Activated CD8-positive, alpha-beta memory T cell treated with anti-CD3 and anti-CD28 coated beads for 48 hours (primary cell): ENCODE data around the gene JSRP1.

Experiments used
- DNase-seq, 3 experiments: peaks; one replicate each; pipeline ENCODE4 v3.0.0-alpha.2; 2020; ENCODE audit warnings: low read depth in 2 of 3, low spot score in 2 of 3

JSRP1 gene

GRCh38 chr19:2266183-2266993, 10.2 kb upstream of the JSRP1 start:
- no peak for DNase-seq

GRCh38 chr19:2261438-2262172, 5.4 kb upstream of the JSRP1 start:
- no peak for DNase-seq

GRCh38 chr19:2260341-2260805, 4.2 kb upstream of the JSRP1 start:
- DNase-seq: no peak

GRCh38 chr19:2259336-2259735, 3.1 kb upstream of the JSRP1 start:
- no peak for DNase-seq

GRCh38 chr19:2255112-2255845, 938 bp downstream of the JSRP1 start:
- DNase-seq: no peak

GRCh38 chr19:2254064-2254872, 1.9 kb downstream of the JSRP1 start:
- no peak for DNase-seq

- no peak for DNase-seq
These were observed 2.8 kb downstream of the JSRP1 start for GRCh38 chr19:2253106-2254063.

- DNase-seq: no peak
These were observed 3.5 kb downstream of the JSRP1 start for GRCh38 chr19:2252797-2253105.

GRCh38 chr19:2252055-2252796, 4.0 kb downstream of the JSRP1 start:
- DNase-seq: no peak

GRCh38 chr19:2251106-2252054, 4.8 kb downstream of the JSRP1 start:
- no peak for DNase-seq

GRCh38 chr19:2250766-2251105, 5.5 kb downstream of the JSRP1 start:
- DNase-seq: no peak

- no peak for DNase-seq
These were observed 6.1 kb downstream of the JSRP1 start for GRCh38 chr19:2249880-2250765.

- DNase-seq: no peak
These were observed 7.0 kb downstream of the JSRP1 start, which contains the start of gene AMH for GRCh38 chr19:2249010-2249866. Gene AMH, plus strand, starts transcription at chr19:2249323. Its CDS starts 10 bp downstream, at chr19:2249333.

GRCh38 chr19:2248136-2249009, 7.8 kb downstream of the JSRP1 start:
- no peak for DNase-seq

- no peak for DNase-seq
These were observed 8.7 kb downstream of the JSRP1 start for GRCh38 chr19:2247433-2248101.
